DND-41 (cell line): ENCODE data around the gene COQ10B.

Source experiments
- ATAC-seq: fragments of 200-7000 bp; cut with Tn5 transposase; 3 replicates; pipeline ENCODE4 v1.9.1; 2021; ENCODE audit warnings: low read depth; ENCODE audit not compliant: insufficient read depth
- DNase-seq: peaks from one replicate; pipeline ENCODE4 v3.0.0-alpha.2; 2020
- H2AFZ ChIP-seq: 2 replicates; pipeline ENCODE4 v1.6.0; 2012; ENCODE audit warnings: low read depth, low read length
- H3K27ac ChIP-seq: 2 replicates; pipeline ENCODE4 v1.5.1; 2012; ENCODE audit warnings: low read length, inconsistent platforms
- H3K27me3 ChIP-seq: fragments of 200-600 bp; sonication (generic); 2 replicates; pipeline ENCODE4 v1.6.0; 2012; ENCODE audit warnings: low read length, mild to moderate bottlenecking, inconsistent platforms; ENCODE audit not compliant: insufficient read depth, poor library complexity
- H3K36me3 ChIP-seq: 2 replicates; pipeline ENCODE4 v1.5.1; 2012; ENCODE audit warnings: low read length, inconsistent platforms; ENCODE audit not compliant: insufficient read depth
- H3K4me1 ChIP-seq: 2 replicates; pipeline ENCODE4 v1.5.1; 2012; ENCODE audit warnings: mild to moderate bottlenecking, low read length; ENCODE audit not compliant: insufficient read depth
- H3K4me2 ChIP-seq: 2 replicates; pipeline ENCODE4 v1.6.0; 2012; ENCODE audit warnings: mild to moderate bottlenecking, moderate library complexity, low read length, inconsistent platforms; ENCODE audit not compliant: insufficient read depth
- H3K4me3 ChIP-seq, 2 experiments: fragments of 200-600 bp in 1 of 2; shearing (Covaris generic) in 1 of 2; 2 replicates each; pipeline ENCODE4 v1.5.1; 2012 to 2016; ENCODE audit warnings: inconsistent platforms in 2 of 2, low read length in 2 of 2, mild to moderate bottlenecking in 2 of 2, low read depth in 1 of 2, moderate library complexity in 1 of 2
- H3K79me2 ChIP-seq: 2 replicates; pipeline ENCODE4 v1.6.0; 2012; ENCODE audit warnings: low read length, inconsistent platforms; ENCODE audit not compliant: insufficient read depth
- H3K9ac ChIP-seq: 2 replicates; pipeline ENCODE4 v1.6.0; 2012; ENCODE audit warnings: low read depth, mild to moderate bottlenecking, inconsistent platforms, low read length, moderate library complexity
- H3K9me3 ChIP-seq: 2 replicates; pipeline ENCODE4 v1.5.1; 2012; ENCODE audit warnings: low read length, moderate library complexity, mild to moderate bottlenecking, inconsistent platforms; ENCODE audit not compliant: insufficient read depth, severe bottlenecking
- H4K20me1 ChIP-seq: 2 replicates; pipeline ENCODE4 v1.6.0; 2012; ENCODE audit warnings: low read length; ENCODE audit not compliant: insufficient read depth
- CTCF ChIP-seq: IDR thresholded peaks from 2 replicates; pipeline ENCODE4 v1.5.1; 2012; ENCODE audit warnings: borderline replicate concordance, low read length, moderate library complexity, mild to moderate bottlenecking; ENCODE audit not compliant: poor library complexity, severe bottlenecking; ENCODE audit errors: extremely low read depth
- EZH2 ChIP-seq: IDR thresholded peaks from 3 replicates; pipeline ENCODE4 v1.6.1; 2012; ENCODE audit warnings: borderline replicate concordance, low read depth, mild to moderate bottlenecking, moderate library complexity, low read length, inconsistent platforms; ENCODE audit not compliant: severe bottlenecking

The COQ10B gene

GRCh38 chr2:197460649-197461048 lies 7.3 kb downstream of the COQ10B start:
- Histone ChIP-seq H4K20me1 (peaks cover 16% of the 10 kb centered on the region), H3K36me3 (peaks cover 52% of the 10 kb centered on the region), H3K4me3 (no peak overlapping the region), H3K4me2 (no peak overlapping the region), H3K79me2 (peaks cover 61% of the 10 kb centered on the region), H3K27me3 (no peaks in the 10 kb centered on the region), H3K9me3 (no peaks in the 10 kb centered on the region), H3K4me1 (peaks cover 3% of the 10 kb centered on the region; the same call in 1 of the 2 replicates), H2AFZ (no peak overlapping the region), H3K27ac (no peak overlapping the region), H3K9ac (no peak overlapping the region)
- ATAC-seq (no peak), DNase-seq (no peak)
- no peak for TF ChIP-seq CTCF
- no peak for TF ChIP-seq EZH2

- Histone ChIP-seq H3K9ac (no peak overlapping the region), H3K27me3 (no peaks in the 10 kb centered on the region), H3K4me3 (no peak overlapping the region), H3K36me3 (peaks cover 56% of the 10 kb centered on the region), H3K79me2 (peaks cover 56% of the 10 kb centered on the region), H4K20me1 (peaks cover 13% of the 10 kb centered on the region), H3K27ac (no peak overlapping the region), H3K4me1 (no peaks in the 10 kb centered on the region), H2AFZ (no peak overlapping the region), H3K9me3 (no peaks in the 10 kb centered on the region), H3K4me2 (no peak overlapping the region)
- TF ChIP-seq CTCF (no peak), EZH2 (no peak)
- ATAC-seq = no peak
- no peak for DNase-seq
These were observed 7.7 kb downstream of the COQ10B start for GRCh38 chr2:197461057-197461456.

GRCh38 chr2:197464175-197464574 lies 10.8 kb downstream of the COQ10B start:
- H4K20me1 ChIP-seq = peaks cover 5% of the 10 kb centered on the region
- H3K27ac ChIP-seq = no peak overlapping the region
- H3K9me3 ChIP-seq = no peaks in the 10 kb centered on the region
- H3K4me2 ChIP-seq = no peak overlapping the region
- ATAC-seq (no peak), DNase-seq (no peak)
- peaks cover 75% of the 10 kb centered on the region for H3K36me3 ChIP-seq
- H2AFZ ChIP-seq = no peak overlapping the region
- H3K4me3 ChIP-seq = no peak overlapping the region
- no peak overlapping the region for H3K9ac ChIP-seq
- TF ChIP-seq CTCF (no peak), EZH2 (no peak)
- no peaks in the 10 kb centered on the region for H3K27me3 ChIP-seq
- peaks cover 27% of the 10 kb centered on the region for H3K79me2 ChIP-seq
- no peaks in the 10 kb centered on the region for H3K4me1 ChIP-seq

- Histone ChIP-seq H3K4me3 (no peak overlapping the region), H3K27ac (no peak overlapping the region), H3K4me1 (no peaks in the 10 kb centered on the region), H4K20me1 (no peaks in the 10 kb centered on the region), H2AFZ (no peak overlapping the region), H3K9me3 (no peaks in the 10 kb centered on the region), H3K9ac (no peak overlapping the region), H3K4me2 (no peak overlapping the region), H3K79me2 (no peaks in the 10 kb centered on the region), H3K36me3 (peaks cover 88% of the 10 kb centered on the region), H3K27me3 (no peaks in the 10 kb centered on the region)
- ATAC-seq (no peak), DNase-seq (no peak)
- no peak for TF ChIP-seq CTCF
- TF ChIP-seq EZH2 = no peak
These were observed 18.8 kb downstream of the COQ10B start for GRCh38 chr2:197472166-197472565.
